Measurements from ENCODE around the gene ARL15.

- TF ChIP-seq EP300 (IDR thresholded peaks at IDR 0.05) (no peak), POLR2A (IDR thresholded peaks at IDR 0.05) (no peak), POLR2AphosphoS5 (IDR thresholded peaks at IDR 0.05) (no peak)
Observed at GRCh38 chr5:53878015-53878414, 432.4 kb downstream of the ARL15 start.
